Hematopoietic multipotent progenitor cell treated with erythropoietin and hydrocortisone succinate and interleukin-3 and kit ligand, for 6 days (in vitro differentiated cells): ENCODE data around the gene SLC25A43.

Experiments
- DNase-seq: peaks from one replicate; pipeline ENCODE4 v3.0.0-alpha.2; 2015

SLC25A43 gene

DNA sequence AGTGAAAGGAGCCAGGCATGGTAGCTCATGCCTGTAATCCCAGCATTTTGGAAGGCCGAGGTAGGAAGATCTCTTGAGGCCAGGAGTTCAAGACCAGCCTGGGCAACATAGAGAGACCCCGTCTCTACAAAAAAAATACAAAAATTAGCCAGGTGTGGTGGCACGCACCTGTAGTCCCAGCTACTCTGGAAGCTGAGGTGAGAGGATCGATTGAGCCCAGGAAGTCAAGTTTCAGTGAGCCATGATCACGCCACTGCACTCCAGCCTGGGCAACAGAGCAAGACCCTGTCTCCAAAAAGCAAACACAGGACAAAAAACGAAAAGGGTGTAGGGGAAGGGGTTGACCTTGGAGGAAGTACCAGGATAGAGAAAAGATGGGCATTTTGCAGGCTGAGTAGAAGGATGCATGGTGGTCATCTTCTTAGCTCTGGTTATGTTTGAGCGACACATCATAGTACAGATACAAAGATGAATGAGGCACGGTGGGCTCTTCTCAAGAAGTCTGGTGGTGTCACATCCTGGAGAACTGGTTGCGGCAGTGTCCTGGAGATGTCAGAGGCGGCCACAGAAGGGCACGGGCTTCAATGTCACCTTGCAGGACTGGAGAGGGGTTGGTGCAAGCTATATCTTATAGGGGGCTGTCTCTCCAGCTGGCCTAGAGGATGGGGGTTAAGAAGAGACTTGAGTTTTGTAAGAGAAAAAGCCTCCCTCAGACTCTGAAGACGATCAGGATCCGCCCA is 101.1 kb downstream of the SLC25A43 start:
- DNase-seq = no peak

DNA sequence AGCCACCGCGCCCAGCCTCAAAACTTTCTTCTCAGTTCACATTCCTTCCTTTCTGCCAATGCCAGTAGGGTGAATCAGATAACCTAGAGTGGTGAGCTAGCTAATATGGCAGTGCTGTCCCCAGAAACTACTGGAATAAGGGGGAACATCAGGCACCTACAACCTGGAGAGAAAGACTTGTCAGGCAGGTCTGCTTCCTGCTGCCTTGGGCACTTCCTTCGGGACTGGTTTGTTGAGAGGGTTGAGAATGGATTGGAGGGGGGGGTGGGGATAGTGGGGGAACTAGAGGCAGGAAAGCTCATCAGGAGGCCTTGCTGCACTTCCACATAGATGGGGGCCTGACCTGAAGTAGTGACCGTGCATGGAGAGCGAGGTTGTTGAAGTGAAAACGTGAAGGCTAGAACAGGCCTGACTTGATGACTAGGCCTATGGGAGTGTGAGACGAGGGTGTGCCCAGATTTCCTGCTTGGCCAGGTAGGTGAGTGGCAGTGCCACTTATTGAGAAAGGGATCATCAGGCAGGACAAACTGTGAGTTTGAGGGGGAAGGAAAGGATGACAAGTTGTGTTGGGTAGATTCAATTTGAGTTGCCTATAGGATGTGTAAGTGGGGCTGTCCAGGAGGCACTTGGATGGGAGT is 102.5 kb downstream of the SLC25A43 start:
- DNase-seq = no peak

DNA sequence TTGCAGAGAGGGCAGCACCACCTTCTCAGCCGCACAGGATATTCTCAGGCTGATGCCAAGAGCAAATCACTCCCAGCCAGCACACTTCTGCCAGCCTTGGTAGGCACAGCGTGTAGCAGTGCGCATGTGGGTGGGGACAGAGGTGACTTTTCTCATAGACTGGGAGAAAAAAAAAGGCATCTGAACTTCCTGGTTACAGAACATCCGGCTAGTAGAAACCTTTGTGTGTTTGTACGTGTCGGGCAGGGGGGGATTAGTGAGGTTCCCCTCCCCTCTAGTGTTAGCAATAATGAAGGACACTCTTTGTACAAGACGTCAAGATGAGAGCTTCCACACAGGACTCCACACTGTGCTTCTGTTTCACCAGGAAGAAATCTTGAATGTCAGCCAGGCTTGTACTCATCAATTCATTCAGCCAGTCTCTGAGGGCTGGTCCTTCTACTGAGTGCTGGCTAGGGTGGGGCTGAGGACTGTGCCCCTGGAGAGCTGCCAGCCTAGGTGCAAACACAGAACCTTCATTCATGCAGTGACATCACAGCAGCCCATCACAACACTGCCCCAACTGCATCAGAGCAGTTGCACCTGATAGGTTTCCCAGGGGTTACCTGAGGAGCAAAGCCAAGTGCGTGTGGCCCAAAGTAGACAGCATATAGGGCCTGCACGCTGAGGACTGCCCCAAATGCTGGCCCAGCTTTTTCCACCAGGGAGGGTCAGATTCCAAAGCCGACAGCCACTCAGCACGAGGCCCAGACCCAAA is 103.8 kb downstream of the SLC25A43 start:
- DNase-seq = no peak

DNA sequence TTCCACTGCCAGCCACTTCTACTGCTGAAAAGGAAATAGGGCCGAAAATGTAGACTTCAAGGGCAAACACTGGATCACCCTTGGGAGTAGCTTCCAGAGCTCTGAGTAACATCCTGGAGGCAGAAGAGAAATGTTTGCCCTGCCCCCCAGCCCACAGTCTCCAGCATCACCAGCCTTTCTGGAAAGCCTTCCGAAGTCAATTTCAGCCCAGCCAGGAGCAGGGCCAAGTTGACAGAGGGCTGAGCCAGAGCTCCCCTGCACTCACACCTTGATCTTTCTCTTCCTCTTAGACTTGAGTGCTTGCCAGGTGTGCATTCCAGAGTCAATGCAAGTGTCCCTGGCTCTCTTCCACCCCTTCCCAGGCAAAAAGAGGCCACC is 104.3 kb downstream of the SLC25A43 start:
- no peak for DNase-seq
